ENCODE measurements around the gene IFT81. TPM values are rescaled to one million over a fixed set of nuclear protein-coding genes. Genes with fewer than 3 reads are reported as not detected.

Gene IFT81
- total RNA-seq, 1 experiment from 2014 or later: 9.0 TPM

DNA sequence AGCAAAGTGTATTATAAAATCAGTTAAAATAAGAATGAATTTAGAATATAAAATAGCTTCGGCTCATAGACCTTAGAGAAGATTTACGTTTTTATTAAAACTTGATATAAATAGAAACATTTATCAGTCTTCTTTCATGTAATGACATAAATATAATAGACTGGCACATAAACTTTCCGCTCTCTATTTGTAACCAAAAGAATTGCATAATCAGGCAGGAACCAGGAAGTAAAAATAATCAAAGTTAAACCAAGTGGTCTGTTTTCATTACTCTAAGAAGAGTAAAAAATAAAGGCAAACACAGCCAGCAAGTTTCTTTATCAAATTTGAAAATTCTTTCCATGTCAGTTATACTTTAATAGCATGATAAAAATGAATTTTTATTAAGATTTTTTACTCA lies 110.6 kb downstream of the IFT81 start:
- TF ChIP-seq YY1 (IDR thresholded peaks at IDR 0.05; ENCODE audit: extremely low read depth, insufficient replicate concordance, low read depth, low read length) (no peak), CEBPB (IDR thresholded peaks at IDR 0.05; ENCODE audit: low read depth) (peak; percentile 53; the same call in 1 of the 2 replicates)
- Histone ChIP-seq H3K9me2 (ENCODE audit: insufficient read depth) (no peaks in the 10 kb centered on the region), H2AFZ (ENCODE audit: low read depth, low read length, poor library complexity, severe bottlenecking) (no peak overlapping the region), H3K4me3 (replicated peaks in 1 of 2; ENCODE audit: low read depth in 1 of 2, low read length in 2 of 2) (no peak overlapping the region), H3K36me3 (ENCODE audit: control insufficient read depth in 1 of 2, insufficient read depth in 2 of 2, low read length in 2 of 2) (no peaks in the 10 kb centered on the region), H3K9me3 (ENCODE audit: control insufficient read depth in 1 of 2, insufficient read depth in 1 of 2, low read depth in 1 of 2, low read length in 2 of 2) (no peaks in the 10 kb centered on the region), H3K4me2 (ENCODE audit: low read length) (no peak overlapping the region), H3K4me1 (ENCODE audit: control insufficient read depth in 1 of 2, insufficient read depth in 2 of 2, low read length in 2 of 2) (no peaks in the 10 kb centered on the region), H3K27me3 (ENCODE audit: insufficient read depth, low read length) (no peaks in the 10 kb centered on the region), H4K20me1 (ENCODE audit: insufficient read depth) (no peaks in the 10 kb centered on the region), H3K79me2 (ENCODE audit: insufficient read depth, low read length) (no peaks in the 10 kb centered on the region), H3K27ac (ENCODE audit: low read depth, low read length) (no peak overlapping the region), H3K9ac (ENCODE audit: low read length) (no peak overlapping the region)
- intact Hi-C loops (cut with micrococcal nuclease): no loop called here
- no peak for DNase-seq (ENCODE audit: low read depth, low spot score)
- ChIA-PET POLR2A (no interaction called here), RAD21 (ENCODE audit: low non-redundant PET in 1 of 2, low total read pairs in 2 of 2, uncharacterized antibody in 2 of 2, unreplicated experiment in 2 of 2) (no interaction called here), CTCF (no interaction called here)
- ATAC-seq: no peak
- BruUV-seq (replicated peaks): no TSS peak

DNA sequence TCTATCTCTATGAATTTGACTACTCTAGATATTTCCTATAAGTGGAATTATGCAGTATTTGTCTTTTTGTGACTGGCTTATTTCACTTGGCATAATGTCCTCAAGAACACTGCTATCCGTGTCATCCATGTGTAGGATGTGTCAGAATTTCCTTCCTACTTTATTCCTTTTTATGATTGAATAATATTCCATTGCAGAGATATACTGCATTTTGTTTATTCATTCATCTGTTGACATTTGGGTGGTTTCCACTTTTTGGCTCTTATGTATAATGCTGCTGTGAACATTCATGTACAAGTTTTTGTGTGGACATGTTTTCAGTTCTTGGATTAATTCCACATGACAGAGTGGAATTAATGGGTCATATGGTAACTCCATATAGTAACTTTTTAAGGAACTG lies 111.2 kb downstream of the IFT81 start:
- BruUV-seq (replicated peaks): no TSS peak
- intact Hi-C loops (cut with micrococcal nuclease): no loop called here
- POLR2A ChIA-PET: no interaction called here

More for the DNA sequence above, 111.2 kb downstream of the IFT81 start:
- no peak overlapping the region for H3K4me2 ChIP-seq (ENCODE audit: low read length)
- DNase-seq (ENCODE audit: low read depth, low spot score) (no peak), ATAC-seq (no peak)
- H4K20me1 ChIP-seq (ENCODE audit: insufficient read depth): no peaks in the 10 kb centered on the region
- CTCF ChIA-PET: no interaction called here
- no peak overlapping the region for H3K27ac ChIP-seq (ENCODE audit: low read depth, low read length)
- H3K79me2 ChIP-seq (ENCODE audit: insufficient read depth, low read length): no peaks in the 10 kb centered on the region
- H3K9me2 ChIP-seq (ENCODE audit: insufficient read depth): no peaks in the 10 kb centered on the region
- H3K9ac ChIP-seq (ENCODE audit: low read length): no peak overlapping the region
- no peaks in the 10 kb centered on the region for H3K4me1 ChIP-seq (ENCODE audit: control insufficient read depth in 1 of 2, insufficient read depth in 2 of 2, low read length in 2 of 2)
- H3K36me3 ChIP-seq (ENCODE audit: control insufficient read depth in 1 of 2, insufficient read depth in 2 of 2, low read length in 2 of 2): no peaks in the 10 kb centered on the region
- H3K27me3 ChIP-seq (ENCODE audit: insufficient read depth, low read length): no peaks in the 10 kb centered on the region
- TF ChIP-seq SIN3A (IDR thresholded peaks at IDR 0.05; ENCODE audit: low read depth) (no peak), EGR1 (IDR thresholded peaks at IDR 0.05; ENCODE audit: low read depth) (no peak), RAD21 (IDR thresholded peaks at IDR 0.05; ENCODE audit: low read depth) (no peak)
- TF ChIP-seq, protein P1, sequence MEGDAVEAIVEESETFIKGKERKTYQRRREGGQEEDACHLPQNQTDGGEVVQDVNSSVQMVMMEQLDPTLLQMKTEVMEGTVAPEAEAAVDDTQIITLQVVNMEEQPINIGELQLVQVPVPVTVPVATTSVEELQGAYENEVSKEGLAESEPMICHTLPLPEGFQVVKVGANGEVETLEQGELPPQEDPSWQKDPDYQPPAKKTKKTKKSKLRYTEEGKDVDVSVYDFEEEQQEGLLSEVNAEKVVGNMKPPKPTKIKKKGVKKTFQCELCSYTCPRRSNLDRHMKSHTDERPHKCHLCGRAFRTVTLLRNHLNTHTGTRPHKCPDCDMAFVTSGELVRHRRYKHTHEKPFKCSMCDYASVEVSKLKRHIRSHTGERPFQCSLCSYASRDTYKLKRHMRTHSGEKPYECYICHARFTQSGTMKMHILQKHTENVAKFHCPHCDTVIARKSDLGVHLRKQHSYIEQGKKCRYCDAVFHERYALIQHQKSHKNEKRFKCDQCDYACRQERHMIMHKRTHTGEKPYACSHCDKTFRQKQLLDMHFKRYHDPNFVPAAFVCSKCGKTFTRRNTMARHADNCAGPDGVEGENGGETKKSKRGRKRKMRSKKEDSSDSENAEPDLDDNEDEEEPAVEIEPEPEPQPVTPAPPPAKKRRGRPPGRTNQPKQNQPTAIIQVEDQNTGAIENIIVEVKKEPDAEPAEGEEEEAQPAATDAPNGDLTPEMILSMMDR (IDR thresholded peaks at IDR 0.05 in 2 of 3, conservative IDR thresholded peaks at IDR 0.05 in 1 of 3; ENCODE audit: borderline replicate concordance in 1 of 3, insufficient read depth in 1 of 3, low read depth in 2 of 3, low read length in 2 of 3): no peak
- TF ChIP-seq, protein P2, sequence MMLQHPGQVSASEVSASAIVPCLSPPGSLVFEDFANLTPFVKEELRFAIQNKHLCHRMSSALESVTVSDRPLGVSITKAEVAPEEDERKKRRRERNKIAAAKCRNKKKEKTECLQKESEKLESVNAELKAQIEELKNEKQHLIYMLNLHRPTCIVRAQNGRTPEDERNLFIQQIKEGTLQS (IDR thresholded peaks at IDR 0.05): no peak
- H2AFZ ChIP-seq (ENCODE audit: low read depth, low read length, poor library complexity, severe bottlenecking): no peak overlapping the region
- no peak overlapping the region for H3K4me3 ChIP-seq (replicated peaks in 1 of 2; ENCODE audit: low read depth in 1 of 2, low read length in 2 of 2)
- RAD21 ChIA-PET (ENCODE audit: low non-redundant PET in 1 of 2, low total read pairs in 2 of 2, uncharacterized antibody in 2 of 2, unreplicated experiment in 2 of 2): no interaction called here
- H3K9me3 ChIP-seq (ENCODE audit: control insufficient read depth in 1 of 2, insufficient read depth in 1 of 2, low read depth in 1 of 2, low read length in 2 of 2): no peaks in the 10 kb centered on the region

Data from HCT116 (cell line).